HG02763 (cell line): ENCODE data around the gene AGPS.

Source experiments
- ATAC-seq: cut with Tn5 transposase; IDR thresholded peaks from one replicate; pipeline ENCODE4 v1.9.1; 2021; ENCODE audit warnings: mild to moderate bottlenecking, moderate library complexity; ENCODE audit not compliant: unreplicated experiment

The AGPS gene

GRCh38 chr2:177383935-177384334 lies 8.6 kb upstream of the AGPS start:
- no peak for ATAC-seq

GRCh38 chr2:177385151-177385550 lies 7.4 kb upstream of the AGPS start:
- no peak for ATAC-seq

GRCh38 chr2:177391822-177392372 lies 676 bp upstream of the AGPS start:
- no peak for ATAC-seq

DNA sequence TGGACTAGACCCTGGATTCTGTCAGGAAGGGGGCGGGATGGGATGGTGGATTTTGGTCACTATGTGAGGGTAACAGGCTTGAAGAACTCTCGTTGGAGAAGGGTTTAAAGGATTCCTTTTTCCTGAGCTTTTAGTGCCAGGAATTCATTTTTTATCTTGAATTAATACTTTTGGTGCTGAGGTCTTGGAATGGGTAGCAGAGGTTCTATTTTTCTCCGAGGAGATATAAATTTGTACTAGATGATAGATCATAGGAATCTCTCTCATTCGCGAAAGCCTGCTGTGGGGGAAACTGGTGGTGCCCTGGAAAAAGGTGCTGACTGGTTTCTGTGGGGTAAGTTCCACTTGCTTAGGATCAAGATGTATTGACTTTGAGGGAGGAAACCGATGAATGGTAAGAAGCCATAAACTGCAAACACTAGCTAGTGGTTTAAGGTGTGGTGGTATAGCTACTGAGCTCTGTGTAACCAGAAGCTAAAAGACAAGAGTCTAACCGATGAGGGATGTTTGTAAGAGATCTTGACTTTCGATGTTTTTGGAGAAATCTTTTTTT lies 706 bp downstream of the AGPS start:
- no peak for ATAC-seq

DNA sequence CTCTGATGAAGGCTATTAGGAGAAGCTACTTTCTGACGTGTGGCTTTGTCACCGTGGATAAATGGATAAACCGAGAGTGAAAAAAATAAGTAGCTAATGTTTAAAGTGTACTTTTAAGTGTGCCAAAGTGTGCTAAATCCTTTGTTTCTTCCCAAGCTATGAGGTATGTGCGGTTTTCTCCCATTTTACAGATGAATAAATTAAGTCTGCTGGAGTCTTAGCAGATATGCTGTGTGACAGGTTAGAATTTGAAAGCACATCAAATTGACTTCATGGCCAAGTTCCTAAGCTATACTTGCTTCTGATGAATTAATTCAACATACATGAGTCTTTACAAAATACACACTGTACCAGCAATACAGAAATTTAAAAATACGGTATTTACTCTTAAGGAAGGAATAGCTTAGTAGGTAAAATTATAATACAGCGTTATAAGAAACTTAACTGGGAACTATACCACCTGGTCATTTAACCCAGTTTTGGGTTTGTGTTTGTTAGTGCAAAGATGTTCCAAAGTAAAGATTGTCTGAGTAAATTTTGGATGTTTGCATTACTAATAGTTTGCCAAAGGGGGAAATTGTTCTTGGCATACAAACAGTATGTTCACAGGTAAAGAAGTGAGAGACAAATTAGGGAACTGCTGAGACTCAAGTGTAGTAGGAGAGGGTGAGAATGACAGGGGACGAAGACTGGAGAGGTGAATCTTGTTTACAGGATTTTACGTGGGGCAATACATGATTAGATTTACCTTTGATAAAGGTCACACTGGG lies 1.4 kb downstream of the AGPS start:
- ATAC-seq = no peak

DNA sequence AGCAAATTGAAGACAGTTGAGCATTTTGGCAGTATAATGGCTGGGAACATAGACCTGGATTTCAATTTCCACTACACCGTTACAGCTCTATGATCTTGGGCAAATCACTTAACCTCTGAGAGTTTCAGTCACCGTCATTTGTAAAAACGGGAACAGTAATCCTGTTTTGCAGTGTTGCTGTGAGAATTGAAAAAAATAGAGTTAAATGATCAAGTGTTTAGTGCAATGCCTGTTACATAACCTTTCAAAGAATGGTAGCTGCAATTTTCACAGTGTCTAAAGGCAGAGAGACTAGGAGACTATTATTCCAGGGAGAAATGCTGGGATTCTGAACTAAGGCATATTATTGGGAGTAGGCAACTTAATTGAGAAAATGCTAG lies 2.0 kb downstream of the AGPS start:
- ATAC-seq = no peak

- ATAC-seq = no peak
Observed at GRCh38 chr2:177395351-177396065, 2.9 kb downstream of the AGPS start.

- ATAC-seq = no peak
Observed at GRCh38 chr2:177396703-177397460, 4.3 kb downstream of the AGPS start.

- ATAC-seq = no peak
Observed at GRCh38 chr2:177397481-177398289, 5.1 kb downstream of the AGPS start.

GRCh38 chr2:177398290-177398683 lies 5.7 kb downstream of the AGPS start:
- no peak for ATAC-seq

GRCh38 chr2:177398791-177399190 lies 6.2 kb downstream of the AGPS start:
- ATAC-seq = no peak

- ATAC-seq = no peak
Observed at GRCh38 chr2:177399376-177399775, 6.8 kb downstream of the AGPS start.

DNA sequence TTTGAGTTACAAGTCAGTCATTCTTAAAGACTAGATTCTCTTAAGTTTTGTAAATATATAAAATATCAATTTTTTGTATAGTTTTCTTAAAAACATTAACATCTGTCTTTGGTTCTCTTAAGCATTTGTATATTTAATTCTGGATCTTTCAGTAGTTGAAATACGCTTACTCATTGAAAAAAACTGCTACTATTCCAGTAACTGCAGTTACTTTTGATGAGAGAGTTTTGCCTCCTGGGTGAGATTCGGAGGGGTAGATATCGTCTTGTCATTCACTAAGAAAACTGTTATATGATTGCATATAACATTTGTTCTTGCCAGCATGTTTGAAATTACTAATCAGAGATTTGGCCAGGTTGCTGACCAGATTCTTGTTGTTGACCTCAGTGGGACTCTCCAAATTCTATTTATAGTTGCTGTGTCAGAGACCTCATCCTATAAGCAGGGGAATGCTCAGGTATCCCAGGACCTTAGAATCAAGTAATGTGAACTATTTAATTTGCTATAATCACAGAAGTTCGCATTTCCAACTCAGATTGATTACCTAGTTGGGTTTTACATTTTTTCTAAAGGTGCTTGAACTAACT lies 7.9 kb downstream of the AGPS start:
- ATAC-seq = no peak

GRCh38 chr2:177402096-177402495 lies 9.5 kb downstream of the AGPS start:
- ATAC-seq = no peak

GRCh38 chr2:177403838-177404237 lies 11.3 kb downstream of the AGPS start:
- no peak for ATAC-seq

GRCh38 chr2:177404243-177404642 lies 11.7 kb downstream of the AGPS start:
- no peak for ATAC-seq

DNA sequence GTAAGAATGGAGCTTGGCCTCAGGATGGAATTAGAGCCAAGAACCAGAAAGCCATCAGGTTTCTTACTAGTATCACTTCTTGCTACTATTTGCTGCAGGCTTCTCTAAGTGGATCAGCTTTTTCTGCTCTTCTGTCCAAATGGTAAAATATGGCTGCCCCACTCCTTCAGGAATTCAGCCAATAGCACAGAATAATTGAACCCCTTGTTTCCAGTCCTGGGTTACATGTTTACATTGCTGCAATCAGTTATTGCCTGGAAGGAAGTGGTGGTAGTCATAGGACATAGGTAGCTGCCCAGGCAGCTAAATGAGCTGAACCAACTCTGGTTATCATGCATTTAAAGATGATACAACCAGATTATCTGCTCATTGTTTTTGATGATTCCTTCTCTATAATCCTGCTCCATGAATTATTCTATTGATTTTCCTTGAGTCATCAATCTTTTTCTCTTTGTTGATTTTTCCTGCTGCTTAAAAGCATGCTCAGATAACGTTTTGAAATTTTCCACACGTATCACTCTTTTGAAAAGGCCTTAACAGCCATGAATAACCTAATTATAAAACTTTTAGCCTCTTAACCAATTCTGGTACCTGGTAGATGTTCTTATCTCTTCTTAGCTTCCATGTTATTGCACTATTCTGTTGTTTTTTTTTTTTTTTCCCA lies 12.6 kb downstream of the AGPS start:
- ATAC-seq = no peak

- ATAC-seq = no peak
Observed at GRCh38 chr2:177406182-177406581, 13.6 kb downstream of the AGPS start.

GRCh38 chr2:177407031-177407430 lies 14.5 kb downstream of the AGPS start:
- no peak for ATAC-seq
